GM21423 (cell line): Measurements from ENCODE around the gene SYTL3.

Experiments used
- ATAC-seq: cut with Tn5 transposase; IDR thresholded peaks from one replicate; pipeline ENCODE4 v1.9.1; 2021; ENCODE audit warnings: mild to moderate bottlenecking, moderate library complexity; ENCODE audit not compliant: unreplicated experiment

SYTL3 gene

GRCh38 chr6:158808941-158809678 lies 159.3 kb downstream of the SYTL3 start:
- peak; percentile 66 for ATAC-seq

- ATAC-seq = no peak
Observed at GRCh38 chr6:158810155-158811095, 160.6 kb downstream of the SYTL3 start.

- no peak for ATAC-seq
Observed at GRCh38 chr6:158812611-158813010, 162.8 kb downstream of the SYTL3 start.

GRCh38 chr6:158813032-158813431 lies 163.2 kb downstream of the SYTL3 start:
- no peak for ATAC-seq
